Measurements from ENCODE around the gene RRP36.
"Not testable (repeated sequence)": the region's sequence is repeated elsewhere in the genome, so short reads cannot be mapped to it uniquely, and the experiment has no call there.

Gene RRP36

GRCh38 chr6:42987533-42988451 lies 33.6 kb upstream of the RRP36 start:
- Histone ChIP-seq H3K36me3 (ENCODE audit: insufficient read depth, low read length) (peaks cover 38% of the 10 kb centered on the region), H3K4me3 (ENCODE audit: low read length) (no peak overlapping the region)

GRCh38 chr6:42988486-42989020 lies 32.9 kb upstream of the RRP36 start:
- Histone ChIP-seq H3K4me1 (ENCODE audit: insufficient read depth, low read length) (peaks cover 7% of the 10 kb centered on the region), H3K9me3 (ENCODE audit: low read length) (no peaks in the 10 kb centered on the region), H3K36me3 (ENCODE audit: insufficient read depth, low read length) (peaks cover 41% of the 10 kb centered on the region), H3K4me3 (ENCODE audit: low read length) (no peak overlapping the region), H3K27me3 (ENCODE audit: insufficient read depth, low read length) (no peaks in the 10 kb centered on the region), H2AFZ (ENCODE audit: low read depth, low read length) (no peak overlapping the region)

More at GRCh38 chr6:42987533-42988451, 33.6 kb upstream of the RRP36 start:
- Histone ChIP-seq H3K27me3 (ENCODE audit: insufficient read depth, low read length) (no peaks in the 10 kb centered on the region), H2AFZ (ENCODE audit: low read depth, low read length) (no peak overlapping the region), H3K9me3 (ENCODE audit: low read length) (no peaks in the 10 kb centered on the region), H3K4me1 (ENCODE audit: insufficient read depth, low read length) (peaks cover 7% of the 10 kb centered on the region)

- no peak overlapping the region for H2AFZ ChIP-seq (ENCODE audit: low read depth, low read length)
- no peak overlapping the region for H3K4me3 ChIP-seq (ENCODE audit: low read length)
- H3K36me3 ChIP-seq (ENCODE audit: insufficient read depth, low read length) = peaks cover 43% of the 10 kb centered on the region
- no peaks in the 10 kb centered on the region for H3K27me3 ChIP-seq (ENCODE audit: insufficient read depth, low read length)
- peaks cover 7% of the 10 kb centered on the region for H3K4me1 ChIP-seq (ENCODE audit: insufficient read depth, low read length)
- no peaks in the 10 kb centered on the region for H3K9me3 ChIP-seq (ENCODE audit: low read length)
Measured at GRCh38 chr6:42989923-42990322, 31.5 kb upstream of the RRP36 start.

GRCh38 chr6:42993445-42993844 lies 28.0 kb upstream of the RRP36 start:
- Histone ChIP-seq H3K27me3 (ENCODE audit: insufficient read depth, low read length) (no peaks in the 10 kb centered on the region), H3K9me3 (ENCODE audit: low read length) (no peaks in the 10 kb centered on the region), H3K4me3 (ENCODE audit: low read length) (no peak overlapping the region), H2AFZ (ENCODE audit: low read depth, low read length) (no peak overlapping the region), H3K4me1 (ENCODE audit: insufficient read depth, low read length) (no peaks in the 10 kb centered on the region), H3K36me3 (ENCODE audit: insufficient read depth, low read length) (peaks cover 33% of the 10 kb centered on the region)

- Histone ChIP-seq H3K4me3 (ENCODE audit: low read length) (no peak overlapping the region), H3K4me1 (ENCODE audit: insufficient read depth, low read length) (no peaks in the 10 kb centered on the region), H3K36me3 (ENCODE audit: insufficient read depth, low read length) (peaks cover 11% of the 10 kb centered on the region), H3K27me3 (ENCODE audit: insufficient read depth, low read length) (no peaks in the 10 kb centered on the region), H2AFZ (ENCODE audit: low read depth, low read length) (no peak overlapping the region), H3K9me3 (ENCODE audit: low read length) (no peaks in the 10 kb centered on the region)
Measured at GRCh38 chr6:42996513-42996912, 24.9 kb upstream of the RRP36 start.

- not testable (repeated sequence) for H3K4me1 ChIP-seq (ENCODE audit: insufficient read depth, low read length); H3K9me3 ChIP-seq (ENCODE audit: low read length); H3K4me3 ChIP-seq (ENCODE audit: low read length); H3K27me3 ChIP-seq (ENCODE audit: insufficient read depth, low read length); H2AFZ ChIP-seq (ENCODE audit: low read depth, low read length)
- H3K36me3 ChIP-seq (ENCODE audit: insufficient read depth, low read length) = peaks cover 16% of the 10 kb centered on the region
Measured at GRCh38 chr6:42998205-42998604, 23.2 kb upstream of the RRP36 start.

- H3K4me3 ChIP-seq (ENCODE audit: low read length) = no peak overlapping the region
- no peaks in the 10 kb centered on the region for H3K9me3 ChIP-seq (ENCODE audit: low read length)
- H3K4me1 ChIP-seq (ENCODE audit: insufficient read depth, low read length) = no peaks in the 10 kb centered on the region
- peaks cover 22% of the 10 kb centered on the region for H3K36me3 ChIP-seq (ENCODE audit: insufficient read depth, low read length)
- no peaks in the 10 kb centered on the region for H3K27me3 ChIP-seq (ENCODE audit: insufficient read depth, low read length)
- no peak overlapping the region for H2AFZ ChIP-seq (ENCODE audit: low read depth, low read length)
Measured at GRCh38 chr6:43001843-43002242, 19.6 kb upstream of the RRP36 start.

GRCh38 chr6:43005844-43006243 lies 15.6 kb upstream of the RRP36 start:
- Histone ChIP-seq H3K36me3 (ENCODE audit: insufficient read depth, low read length) (peaks cover 54% of the 10 kb centered on the region), H3K27me3 (ENCODE audit: insufficient read depth, low read length) (no peaks in the 10 kb centered on the region), H3K9me3 (ENCODE audit: low read length) (no peaks in the 10 kb centered on the region), H2AFZ (ENCODE audit: low read depth, low read length) (no peak overlapping the region), H3K4me1 (ENCODE audit: insufficient read depth, low read length) (no peaks in the 10 kb centered on the region), H3K4me3 (ENCODE audit: low read length) (no peak overlapping the region)

- H3K4me3 ChIP-seq (ENCODE audit: low read length) = no peak overlapping the region
- H3K27me3 ChIP-seq (ENCODE audit: insufficient read depth, low read length) = no peaks in the 10 kb centered on the region
- H3K36me3 ChIP-seq (ENCODE audit: insufficient read depth, low read length) = peaks cover 58% of the 10 kb centered on the region
- H3K4me1 ChIP-seq (ENCODE audit: insufficient read depth, low read length) = no peaks in the 10 kb centered on the region
- H3K9me3 ChIP-seq (ENCODE audit: low read length) = no peaks in the 10 kb centered on the region
- no peak overlapping the region for H2AFZ ChIP-seq (ENCODE audit: low read depth, low read length)
Measured at GRCh38 chr6:43006251-43006650, 15.2 kb upstream of the RRP36 start.

GRCh38 chr6:43007126-43007525 lies 14.3 kb upstream of the RRP36 start:
- no peaks in the 10 kb centered on the region for H3K9me3 ChIP-seq (ENCODE audit: low read length)
- no peak overlapping the region for H2AFZ ChIP-seq (ENCODE audit: low read depth, low read length)
- H3K4me3 ChIP-seq (ENCODE audit: low read length) = no peak overlapping the region
- H3K4me1 ChIP-seq (ENCODE audit: insufficient read depth, low read length) = peaks cover 3% of the 10 kb centered on the region
- H3K36me3 ChIP-seq (ENCODE audit: insufficient read depth, low read length) = peaks cover 64% of the 10 kb centered on the region
- H3K27me3 ChIP-seq (ENCODE audit: insufficient read depth, low read length) = no peaks in the 10 kb centered on the region

GRCh38 chr6:43009124-43009523 lies 12.3 kb upstream of the RRP36 start:
- Histone ChIP-seq H3K9me3 (ENCODE audit: low read length) (no peaks in the 10 kb centered on the region), H3K27me3 (ENCODE audit: insufficient read depth, low read length) (no peaks in the 10 kb centered on the region), H3K4me3 (ENCODE audit: low read length) (no peak overlapping the region), H3K36me3 (ENCODE audit: insufficient read depth, low read length) (peaks cover 62% of the 10 kb centered on the region), H2AFZ (ENCODE audit: low read depth, low read length) (no peak overlapping the region), H3K4me1 (ENCODE audit: insufficient read depth, low read length) (peaks cover 12% of the 10 kb centered on the region)

- H3K36me3 ChIP-seq (ENCODE audit: insufficient read depth, low read length) = peaks cover 57% of the 10 kb centered on the region
- H3K27me3 ChIP-seq (ENCODE audit: insufficient read depth, low read length) = no peaks in the 10 kb centered on the region
- no peak overlapping the region for H2AFZ ChIP-seq (ENCODE audit: low read depth, low read length)
- no peaks in the 10 kb centered on the region for H3K9me3 ChIP-seq (ENCODE audit: low read length)
- H3K4me1 ChIP-seq (ENCODE audit: insufficient read depth, low read length) = peaks cover 21% of the 10 kb centered on the region
- H3K4me3 ChIP-seq (ENCODE audit: low read length) = no peak overlapping the region
Measured at GRCh38 chr6:43011207-43011606, 10.2 kb upstream of the RRP36 start.

GRCh38 chr6:43012364-43012763 lies 9.1 kb upstream of the RRP36 start:
- Histone ChIP-seq H3K9me3 (ENCODE audit: low read length) (no peaks in the 10 kb centered on the region), H3K4me1 (ENCODE audit: insufficient read depth, low read length) (peaks cover 21% of the 10 kb centered on the region), H2AFZ (ENCODE audit: low read depth, low read length) (no peak overlapping the region), H3K4me3 (ENCODE audit: low read length) (peak overlapping the region; percentile 89), H3K27me3 (ENCODE audit: insufficient read depth, low read length) (no peaks in the 10 kb centered on the region), H3K36me3 (ENCODE audit: insufficient read depth, low read length) (peaks cover 50% of the 10 kb centered on the region)
